ENCODE data around the gene FAM177A1.

- TF ChIP-seq REST (IDR thresholded peaks at IDR 0.05; ENCODE audit: borderline replicate concordance) (no peak), MXI1 (conservative IDR thresholded peaks at IDR 0.05; ENCODE audit: poor library complexity, severe bottlenecking) (no peak), SMC3 (conservative IDR thresholded peaks at IDR 0.05; ENCODE audit: poor library complexity) (no peak), EP300 (conservative IDR thresholded peaks at IDR 0.05; ENCODE audit: poor library complexity, severe bottlenecking) (no peak), POLR2AphosphoS5 (IDR thresholded peaks at IDR 0.05) (no peak)
- TF ChIP-seq, protein P1, sequence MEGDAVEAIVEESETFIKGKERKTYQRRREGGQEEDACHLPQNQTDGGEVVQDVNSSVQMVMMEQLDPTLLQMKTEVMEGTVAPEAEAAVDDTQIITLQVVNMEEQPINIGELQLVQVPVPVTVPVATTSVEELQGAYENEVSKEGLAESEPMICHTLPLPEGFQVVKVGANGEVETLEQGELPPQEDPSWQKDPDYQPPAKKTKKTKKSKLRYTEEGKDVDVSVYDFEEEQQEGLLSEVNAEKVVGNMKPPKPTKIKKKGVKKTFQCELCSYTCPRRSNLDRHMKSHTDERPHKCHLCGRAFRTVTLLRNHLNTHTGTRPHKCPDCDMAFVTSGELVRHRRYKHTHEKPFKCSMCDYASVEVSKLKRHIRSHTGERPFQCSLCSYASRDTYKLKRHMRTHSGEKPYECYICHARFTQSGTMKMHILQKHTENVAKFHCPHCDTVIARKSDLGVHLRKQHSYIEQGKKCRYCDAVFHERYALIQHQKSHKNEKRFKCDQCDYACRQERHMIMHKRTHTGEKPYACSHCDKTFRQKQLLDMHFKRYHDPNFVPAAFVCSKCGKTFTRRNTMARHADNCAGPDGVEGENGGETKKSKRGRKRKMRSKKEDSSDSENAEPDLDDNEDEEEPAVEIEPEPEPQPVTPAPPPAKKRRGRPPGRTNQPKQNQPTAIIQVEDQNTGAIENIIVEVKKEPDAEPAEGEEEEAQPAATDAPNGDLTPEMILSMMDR (IDR thresholded peaks at IDR 0.05; ENCODE audit: poor library complexity, severe bottlenecking): no peak
Measured at GRCh38 chr14:35034440-35034833, 11.6 kb upstream of the FAM177A1 start.

Measured in neural cell (in vitro differentiated cells).